GM12878 (cell line): ENCODE measurements around the gene SF1. TPM values are rescaled to one million over a fixed set of nuclear protein-coding genes. Genes with fewer than 3 reads are reported as not detected.

ENCODE experiments used
- ATAC-seq: fragments of 200-7000 bp; cut with Tn5 transposase; 3 replicates; pipeline ENCODE4 v1.9.1; 2020; ENCODE audit warnings: mild to moderate bottlenecking, moderate library complexity
- BruUV-seq: library from RNA; stranded (reverse); fragments of 400-500 nt; replicated peaks from 2 replicates; lab custom pipeline; 2021; lab: Mats Ljungman, UMichigan
- CTCF ChIA-PET: fragments of 300-600 bp; sonication (Branson Sonifier 250); formaldehyde crosslinking; extraction: SDS; loops from one replicate; lab custom pipeline; 2021; ENCODE audit warnings: inconsistent platforms; lab: Yijun Ruan, JAX
- POLR2A ChIA-PET: fragments of 350-600 bp; formaldehyde crosslinking; extraction: SDS; loops from one replicate; lab custom pipeline; 2021; ENCODE audit warnings: inconsistent platforms; lab: Charles Lee
- RAD21 ChIA-PET: fragments of 300-600 bp; sonication (Branson Sonifier 250); formaldehyde crosslinking; loops from one replicate; lab custom pipeline; 2023; ENCODE audit warnings: antibody characterized with exemption; ENCODE audit not compliant: unreplicated experiment; lab: Charles Lee
- SMC1A ChIA-PET: fragments of 300-600 bp; sonication (Branson Sonifier 250); formaldehyde crosslinking; loops from one replicate; lab custom pipeline; 2023; ENCODE audit not compliant: unreplicated experiment, uncharacterized antibody; lab: Charles Lee
- DNase-seq: peaks from one replicate; pipeline ENCODE4 v3.0.0-alpha.2; 2011; ENCODE audit warnings: low read depth, low spot score
- FAIRE-seq: peaks from 3 replicates; lab custom pipeline; 2011; peaks lifted over from hg19 to GRCh38; lab: Jason Lieb, UNC
- H2AFZ ChIP-seq: 2 replicates; pipeline ENCODE4 v1.6.0; 2011; ENCODE audit warnings: low read depth, low read length, control low read depth; ENCODE audit not compliant: control insufficient read depth
- H3K27ac ChIP-seq: 2 replicates; pipeline ENCODE4 v1.5.1; 2011; ENCODE audit warnings: control low read depth; ENCODE audit not compliant: control insufficient read depth, insufficient read depth
- H3K27me3 ChIP-seq, 2 experiments: replicated peaks in 1 of 2; 2 replicates each; pipeline versions ENCODE4 v1.6.0 to v1.6.1; 2011; ENCODE audit warnings: low read length in 1 of 2; ENCODE audit not compliant: control insufficient read depth in 2 of 2, insufficient read depth in 2 of 2
- H3K36me3 ChIP-seq, 2 experiments: 2 replicates each; pipeline ENCODE4 v1.5.1; 2011; ENCODE audit warnings: low read length in 1 of 2; ENCODE audit not compliant: control insufficient read depth in 2 of 2, insufficient read depth in 2 of 2
- H3K4me1 ChIP-seq: 2 replicates; pipeline ENCODE4 v1.6.1; 2011; ENCODE audit warnings: mild to moderate bottlenecking, low read length, moderate library complexity, mixed read lengths; ENCODE audit not compliant: control insufficient read depth, insufficient read depth
- H3K4me2 ChIP-seq: 2 replicates; pipeline ENCODE4 v1.6.0; 2011; ENCODE audit warnings: control low read depth; ENCODE audit not compliant: control insufficient read depth, insufficient read depth
- H3K4me3 ChIP-seq: fragments of 200-600 bp; sonication (generic); 2 replicates; pipeline ENCODE4 v1.5.1; 2016
- H3K79me2 ChIP-seq: 2 replicates; pipeline ENCODE4 v1.6.0; 2011; ENCODE audit warnings: low read length; ENCODE audit not compliant: control insufficient read depth, insufficient read depth
- H3K9ac ChIP-seq: 2 replicates; pipeline ENCODE4 v1.8.0; 2011; ENCODE audit warnings: low read length, control low read depth, mixed read lengths; ENCODE audit not compliant: control insufficient read depth, insufficient read depth
- H3K9me3 ChIP-seq: replicated peaks from 3 replicates; pipeline ENCODE4 v1.5.1; 2011; ENCODE audit warnings: mild to moderate bottlenecking, low read length; ENCODE audit not compliant: control insufficient read depth, insufficient read depth
- H4K20me1 ChIP-seq: 2 replicates; pipeline ENCODE4 v1.6.0; 2011; ENCODE audit not compliant: control insufficient read depth, insufficient read depth
- ATF3 ChIP-seq: IDR thresholded peaks from 2 replicates; pipeline ENCODE4 v1.6.1; 2011; ENCODE audit warnings: low read depth, mild to moderate bottlenecking, low read length, moderate library complexity, borderline replicate concordance; ENCODE audit errors: extremely low read depth
- BHLHE40 ChIP-seq, 2 experiments: fragments of 450-650 bp in 1 of 2; IDR thresholded peaks; 2 replicates each; pipeline ENCODE4 v1.6.1; 2011 to 2017; ENCODE audit warnings: low read depth in 2 of 2, borderline replicate concordance in 1 of 2, improper control_type of control experiment in 1 of 2, low read length in 1 of 2, mild to moderate bottlenecking in 1 of 2
- E2F4 ChIP-seq: IDR thresholded peaks from 2 replicates; pipeline ENCODE4 v1.6.1; 2012; ENCODE audit warnings: low read depth, low read length, improper control_type of control experiment
- ESRRA ChIP-seq: IDR thresholded peaks from 2 replicates; pipeline ENCODE4 v1.6.1; 2012; ENCODE audit warnings: mild to moderate bottlenecking, low read length, improper control_type of control experiment
- FOXK2 ChIP-seq: fragments of 450-650 bp; IDR thresholded peaks from 2 replicates; pipeline ENCODE4 v1.6.1; 2017; ENCODE audit warnings: mild to moderate bottlenecking, moderate library complexity
- IKZF2 ChIP-seq, 2 experiments: fragments of 450-650 bp; IDR thresholded peaks; 2 replicates each; pipeline ENCODE4 v1.6.1; 2017; ENCODE audit warnings: mild to moderate bottlenecking in 2 of 2, moderate library complexity in 2 of 2
- MTA2 ChIP-seq: fragments of 450-650 bp; IDR thresholded peaks from 2 replicates; pipeline ENCODE4 v1.6.1; 2016; ENCODE audit warnings: low read depth, mild to moderate bottlenecking, moderate library complexity
- MYC ChIP-seq: IDR thresholded peaks from 2 replicates; pipeline ENCODE4 v1.6.1; 2011; ENCODE audit warnings: mild to moderate bottlenecking, low read length, moderate library complexity, inconsistent platforms; ENCODE audit not compliant: insufficient read depth, insufficient replicate concordance, insufficient read length, severe bottlenecking
- NFYB ChIP-seq: IDR thresholded peaks from 2 replicates; pipeline ENCODE4 v1.6.1; 2011; ENCODE audit warnings: low read depth, mild to moderate bottlenecking, low read length, improper control_type of control experiment, moderate library complexity; ENCODE audit not compliant: insufficient read depth
- SMAD5 ChIP-seq: IDR thresholded peaks from 2 replicates; pipeline ENCODE4 v1.6.1; 2016; ENCODE audit warnings: antibody characterized with exemption, low read depth
- ZBTB40 ChIP-seq: fragments of 450-650 bp; IDR thresholded peaks from 2 replicates; pipeline ENCODE4 v1.6.1; 2016; ENCODE audit warnings: mild to moderate bottlenecking, moderate library complexity, borderline replicate concordance
- ZSCAN29 ChIP-seq: fragments of 450-650 bp; IDR thresholded peaks from 2 replicates; pipeline ENCODE4 v1.6.1; 2017; ENCODE audit warnings: mild to moderate bottlenecking, moderate library complexity
- WGBS: methylation state at CpG from one replicate; pipeline ENCODE4 v1.1.6; 2016; ENCODE audit warnings: low lambda C conversion rate; ENCODE audit not compliant: insufficient replicate concordance, insufficient coverage; ENCODE audit errors: missing lambda C conversion rate; 5-methylcytosine and 5-hydroxymethylcytosine counted together
- in situ Hi-C: fragments of 300-500 bp; cut with MboI; formaldehyde crosslinking; loops from 9 replicates; pipeline ENCODE4 v1.14.3; 2018; ENCODE audit warnings: mixed read lengths
- intact Hi-C: fragments of 100-400 bp; cut with micrococcal nuclease; formaldehyde crosslinking; loops from one replicate; pipeline ENCODE4 v1.14.2; 2022; ENCODE audit not compliant: unreplicated experiment
- polyA plus RNA-seq, 11 experiments: library from polyadenylated mRNA; depleted of rRNA in 4 of 11; unstranded in 6 of 11; stranded (reverse) in 5 of 11; fragments of >200 nt; fragmentation: Nextera tagmentation in 4 of 11; fragmentation: Illumina TruSeq in 1 of 11; extraction: Ambion mirVana in 4 of 11; extraction: Trizol in 1 of 11; gene quantifications; 1 replicate in 1 of 11; 2 replicates in 10 of 11; pipeline versions ENCODE4 v1.2.1 to v1.2.3, GENCODE V29; 2011 to 2016; ENCODE audit warnings: inconsistent platforms in 2 of 11, missing spikeins in 2 of 11, low read depth in 1 of 11
- total RNA-seq, 4 experiments: library from RNA; depleted of rRNA in 3 of 4; stranded (reverse); fragments of >200 nt in 3 of 4; fragmentation: Illumina TruSeq in 1 of 4; extraction: Trizol in 1 of 4; gene quantifications; 2 replicates each; pipeline versions ENCODE4 v1.2.1 to v1.2.3, GENCODE V29; 2013 to 2021

Gene SF1
- total and polyA plus RNA-seq, 10 of the 15 experiments (the other 5 are each of a cell fraction or from before 2014, with no cell fraction given): 13.6 to 337 (median 103) TPM

GRCh38 chr11:64751580-64751979 is 26.8 kb downstream of the SF1 start:
- Histone ChIP-seq H3K27ac (no peak overlapping the region), H3K4me1 (no peaks in the 10 kb centered on the region), H3K36me3 (no peaks in the 10 kb centered on the region)
- RAD21 ChIA-PET: no interaction called here
- no peak for TF ChIP-seq BHLHE40 (IDR thresholded peaks at IDR 0.05; ENCODE audit: borderline replicate concordance in 1 of 2, low read depth in 2 of 2, low read length in 1 of 2)
- TF ChIP-seq SMAD5: no peak
- no peak for TF ChIP-seq NFYB
- TF ChIP-seq ZBTB40: no peak
- no peak for TF ChIP-seq ESRRA
- TF ChIP-seq FOXK2: no peak
- no peak for TF ChIP-seq MYC
- TF ChIP-seq E2F4: no peak
- no peak for TF ChIP-seq ZSCAN29
- no peak for TF ChIP-seq MTA2
- no peak for TF ChIP-seq ATF3
- no peak for TF ChIP-seq IKZF2 (IDR thresholded peaks at IDR 0.05)
- TF ChIP-seq, all 136 proteins: peak for 0
- H3K4me3 ChIP-seq: no peak overlapping the region
- intact Hi-C loops (no loop called here), in situ Hi-C loops (no loop called here)
- no peak overlapping the region for H3K4me2 ChIP-seq
- FAIRE-seq: no peak
- no peaks in the 10 kb centered on the region for H4K20me1 ChIP-seq
- no peaks in the 10 kb centered on the region for H3K79me2 ChIP-seq
- BruUV-seq: no TSS peak
- ATAC-seq: no peak
- H2AFZ ChIP-seq: no peak overlapping the region
- H3K9me3 ChIP-seq: no peaks in the 10 kb centered on the region
- CTCF ChIA-PET: interaction anchor here (1.3 kb wide), 1 partner anchor 9 kb away, joined by 5 read pairs; no protein-coding TSS in a partner anchor
- no peaks in the 10 kb centered on the region for H3K27me3 ChIP-seq
- no peak overlapping the region for H3K9ac ChIP-seq
- POLR2A ChIA-PET: interaction anchor here (0.6 to 1.4 kb wide), 3 partner anchors 12 to 369 kb away, joined by 3 to 4 read pairs (median 3); no protein-coding TSS in a partner anchor
- WGBS: 57% methylated on average over 9 of the region's 9 CpGs
- no peak for DNase-seq
- SMC1A ChIA-PET: interaction anchor here (0.6 kb wide), 1 partner anchor 98 kb away, joined by 3 read pairs; no protein-coding TSS in a partner anchor
